MCF 10A (cell line): ENCODE results near the gene MORN1. TPM values are rescaled to one million over a fixed set of nuclear protein-coding genes. Genes with fewer than 3 reads are reported as not detected.

ENCODE experiments used
- BruUV-seq: library from RNA; stranded (reverse); fragments of 400-500 nt; replicated peaks from 2 replicates; lab custom pipeline; 2021; lab: Mats Ljungman, UMichigan
- CTCF ChIA-PET: fragments of 300-600 bp; sonication (Branson Sonifier 250); formaldehyde crosslinking; extraction: SDS; loops from one replicate; lab custom pipeline; 2021; ENCODE audit warnings: antibody characterized with exemption, inconsistent platforms; lab: Yijun Ruan, JAX
- POLR2A ChIA-PET: fragments of 300-600, 350-650 bp; sonication (Branson Sonifier 250); formaldehyde crosslinking; extraction: SDS; loops from one replicate; lab custom pipeline; 2020; ENCODE audit warnings: antibody characterized with exemption, inconsistent platforms; lab: Yijun Ruan, JAX
- DNase-seq: peaks from one replicate; pipeline ENCODE4 v3.0.0-alpha.2; 2018; ENCODE audit not compliant: unreplicated experiment
- H3K27ac Mint-ChIP-seq: one replicate; pipeline ENCODE4 v1.8.0; 2022; ENCODE audit warnings: mild to moderate bottlenecking, low read depth, mixed read lengths; ENCODE audit not compliant: unreplicated experiment
- H3K27me3 Mint-ChIP-seq: one replicate; pipeline ENCODE4 v1.8.0; 2022; ENCODE audit warnings: mixed read lengths; ENCODE audit not compliant: insufficient read depth, unreplicated experiment
- H3K36me3 Mint-ChIP-seq: one replicate; pipeline ENCODE4 v1.8.0; 2022; ENCODE audit warnings: mild to moderate bottlenecking, moderate library complexity, mixed read lengths; ENCODE audit not compliant: insufficient read depth, unreplicated experiment
- H3K4me1 Mint-ChIP-seq: one replicate; pipeline ENCODE4 v1.8.0; 2022; ENCODE audit warnings: mixed read lengths; ENCODE audit not compliant: insufficient read depth, unreplicated experiment
- H3K4me3 Mint-ChIP-seq: one replicate; pipeline ENCODE4 v1.8.0; 2022; ENCODE audit warnings: mild to moderate bottlenecking, moderate library complexity, mixed read lengths; ENCODE audit not compliant: unreplicated experiment
- H3K9me3 Mint-ChIP-seq: one replicate; pipeline ENCODE4 v1.8.0; 2022; ENCODE audit warnings: mixed read lengths; ENCODE audit not compliant: unreplicated experiment
- intact Hi-C: fragments of 100-400 bp; cut with micrococcal nuclease; formaldehyde crosslinking; loops from 2 replicates; pipeline ENCODE4 v1.14.1; 2022
- total RNA-seq: library from RNA; stranded (reverse); gene quantifications from 2 replicates; pipeline ENCODE4 v1.2.3, GENCODE V29; 2022
- TF ChIP-seq, protein P1 (sequence below): fragments of 200-600 bp; IDR thresholded peaks from one replicate; pipeline ENCODE4 v1.8.0; 2022; ENCODE audit warnings: antibody characterized with exemption, mild to moderate bottlenecking; ENCODE audit not compliant: unreplicated experiment

MORN1 gene
- total RNA-seq, 1 experiment from 2014 or later, result 19.4 TPM

DNA sequence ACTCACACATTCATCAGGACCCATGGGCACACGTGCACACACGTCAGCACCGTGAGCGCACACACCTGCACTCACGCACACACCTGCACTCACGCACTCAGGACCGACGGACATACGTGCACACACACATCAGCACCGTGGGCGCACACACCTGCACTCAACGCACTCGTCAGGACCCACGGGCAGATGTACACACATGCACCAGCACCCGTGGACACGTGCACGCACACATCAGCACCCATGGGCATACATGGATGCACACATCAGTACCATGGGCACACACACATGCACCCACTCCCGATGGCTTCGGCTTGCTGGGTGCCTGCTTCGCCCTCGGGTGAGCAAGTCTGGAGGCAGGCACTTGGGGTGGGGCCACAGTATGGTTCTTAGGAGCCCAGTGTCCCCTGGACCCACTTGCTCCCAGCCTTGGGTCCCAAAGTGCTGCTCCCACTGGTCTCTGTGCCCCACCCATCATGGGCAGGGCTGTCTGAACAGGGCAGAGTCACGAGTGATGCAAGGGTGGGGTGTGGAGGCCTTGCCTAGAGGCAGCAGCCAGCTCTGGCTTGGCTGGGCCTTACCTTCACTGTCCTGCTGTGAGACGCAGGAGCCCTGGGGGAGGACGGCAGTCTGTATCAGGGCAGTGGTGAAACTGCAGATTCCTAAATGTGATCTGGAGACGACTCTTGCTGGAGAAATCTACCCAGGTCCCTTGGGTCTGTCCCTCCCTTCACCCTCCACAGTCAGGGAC lies 113.4 kb downstream of the MORN1 start:
- Mint-ChIP-seq H3K4me3 (no peak overlapping the region), H3K27ac (peak overlapping the region; percentile 16), H3K36me3 (peaks cover 9% of the 10 kb centered on the region), H3K9me3 (no peaks in the 10 kb centered on the region), H3K27me3 (no peaks in the 10 kb centered on the region), H3K4me1 (peaks cover 19% of the 10 kb centered on the region)
- intact Hi-C loops, result loop anchor here (5.0 kb wide), 1 partner anchor 46 kb away; no protein-coding TSS in a partner anchor
- DNase-seq, result no peak
- POLR2A ChIA-PET, result no interaction called here
- BruUV-seq, result no TSS peak
- TF ChIP-seq, protein P1, sequence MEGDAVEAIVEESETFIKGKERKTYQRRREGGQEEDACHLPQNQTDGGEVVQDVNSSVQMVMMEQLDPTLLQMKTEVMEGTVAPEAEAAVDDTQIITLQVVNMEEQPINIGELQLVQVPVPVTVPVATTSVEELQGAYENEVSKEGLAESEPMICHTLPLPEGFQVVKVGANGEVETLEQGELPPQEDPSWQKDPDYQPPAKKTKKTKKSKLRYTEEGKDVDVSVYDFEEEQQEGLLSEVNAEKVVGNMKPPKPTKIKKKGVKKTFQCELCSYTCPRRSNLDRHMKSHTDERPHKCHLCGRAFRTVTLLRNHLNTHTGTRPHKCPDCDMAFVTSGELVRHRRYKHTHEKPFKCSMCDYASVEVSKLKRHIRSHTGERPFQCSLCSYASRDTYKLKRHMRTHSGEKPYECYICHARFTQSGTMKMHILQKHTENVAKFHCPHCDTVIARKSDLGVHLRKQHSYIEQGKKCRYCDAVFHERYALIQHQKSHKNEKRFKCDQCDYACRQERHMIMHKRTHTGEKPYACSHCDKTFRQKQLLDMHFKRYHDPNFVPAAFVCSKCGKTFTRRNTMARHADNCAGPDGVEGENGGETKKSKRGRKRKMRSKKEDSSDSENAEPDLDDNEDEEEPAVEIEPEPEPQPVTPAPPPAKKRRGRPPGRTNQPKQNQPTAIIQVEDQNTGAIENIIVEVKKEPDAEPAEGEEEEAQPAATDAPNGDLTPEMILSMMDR, result no peak
- CTCF ChIA-PET, result no interaction called here

DNA sequence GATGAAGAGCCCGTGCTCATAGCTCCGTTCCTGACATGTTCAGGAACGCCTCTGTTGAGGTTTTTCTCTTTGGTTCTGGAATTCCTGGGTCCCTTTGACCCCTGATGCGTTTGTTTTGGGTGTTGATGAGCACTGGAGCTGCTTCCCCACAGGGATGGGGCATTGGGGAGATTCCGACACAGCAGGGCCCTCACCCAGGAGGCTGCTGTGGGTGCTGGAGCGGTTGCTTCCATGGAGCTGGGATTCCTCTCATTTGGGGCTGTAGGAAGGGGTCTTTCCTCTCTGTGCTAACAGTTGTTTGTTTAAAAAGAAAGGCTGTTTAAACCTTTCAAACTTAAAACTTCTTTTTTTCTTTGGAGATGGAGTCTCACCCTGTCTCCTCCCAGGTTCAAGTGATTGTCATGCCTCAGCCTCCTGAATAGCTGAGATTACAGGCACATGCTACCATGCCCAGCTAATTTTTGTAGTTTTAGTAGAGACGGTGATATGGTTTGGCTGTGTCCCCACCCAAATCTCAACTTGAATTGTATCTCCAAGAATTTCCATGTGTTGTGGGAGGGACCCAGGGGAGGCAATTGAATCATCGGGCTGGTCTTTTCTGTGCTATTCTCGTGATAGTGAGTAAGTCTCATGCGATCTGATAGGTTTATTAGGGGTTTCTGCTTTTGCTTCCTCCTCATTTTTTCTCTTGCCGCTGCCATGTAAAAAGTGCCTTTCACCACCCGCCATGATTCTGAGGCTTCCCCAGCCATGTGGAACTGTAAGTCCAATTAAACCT lies 114.4 kb downstream of the MORN1 start:
- H3K27me3 Mint-ChIP-seq, result no peaks in the 10 kb centered on the region
- peak overlapping the region; percentile 16 for H3K27ac Mint-ChIP-seq
- peaks cover 19% of the 10 kb centered on the region for H3K4me1 Mint-ChIP-seq
- no peaks in the 10 kb centered on the region for H3K9me3 Mint-ChIP-seq
- ChIA-PET POLR2A (interaction anchor here (0.6 kb wide), 1 partner anchor 66 kb away, joined by 3 read pairs; no protein-coding TSS in a partner anchor), CTCF (interaction anchor here (0.6 to 1.0 kb wide), 2 partner anchors 78 to 138 kb away, joined by 3 read pairs; no protein-coding TSS in a partner anchor)
- TF ChIP-seq, protein P1, result no peak
- BruUV-seq, result no TSS peak
- DNase-seq, result no peak
- H3K4me3 Mint-ChIP-seq, result no peak overlapping the region
- intact Hi-C loops, result loop anchor here (5.0 kb wide), 1 partner anchor 45 kb away; no protein-coding TSS in a partner anchor
- peaks cover 9% of the 10 kb centered on the region for H3K36me3 Mint-ChIP-seq

DNA sequence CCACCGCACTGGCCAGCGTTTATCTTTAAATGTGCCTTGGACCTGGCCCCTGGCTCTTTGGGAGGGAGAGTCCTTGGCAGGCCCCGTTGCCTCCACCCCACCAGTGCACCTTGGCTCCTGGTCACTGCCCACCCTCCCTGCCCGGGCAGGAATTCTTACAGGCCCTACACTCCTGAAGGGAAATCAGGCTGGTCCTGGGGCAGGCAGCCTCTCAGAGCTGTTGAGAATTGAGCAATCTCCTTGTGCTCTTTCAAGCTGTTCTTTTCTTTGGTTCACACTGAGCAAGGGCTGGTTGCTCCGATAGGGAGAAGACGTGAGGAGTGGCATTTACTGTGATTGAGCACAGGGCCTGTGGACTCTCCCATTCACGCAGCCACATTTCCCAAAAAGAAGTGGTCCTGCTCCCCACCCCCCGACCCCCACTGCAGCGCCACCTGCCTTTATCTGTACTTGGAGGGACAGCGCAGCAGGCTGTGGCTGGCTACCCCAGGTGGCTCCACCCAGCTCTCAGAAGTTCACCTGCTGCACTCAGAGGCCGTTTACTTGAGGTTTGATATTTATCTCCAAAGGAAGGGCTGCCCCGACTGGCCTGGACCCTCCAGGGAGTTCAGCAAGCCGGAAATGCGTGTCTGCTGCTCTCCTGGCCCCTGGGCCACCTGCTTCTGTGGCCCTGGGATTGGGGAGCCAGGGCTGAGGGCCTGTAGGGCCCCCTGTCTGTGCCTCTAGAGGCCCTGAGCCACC lies 115.4 kb downstream of the MORN1 start:
- BruUV-seq, result no TSS peak
- H3K9me3 Mint-ChIP-seq, result no peaks in the 10 kb centered on the region

More for the DNA sequence above, 115.4 kb downstream of the MORN1 start:
- Mint-ChIP-seq H3K27me3 (no peaks in the 10 kb centered on the region), H3K36me3 (peaks cover 9% of the 10 kb centered on the region), H3K4me3 (no peak overlapping the region), H3K27ac (no peak overlapping the region), H3K4me1 (peaks cover 19% of the 10 kb centered on the region)
- no peak for DNase-seq
- CTCF ChIA-PET, result interaction anchor here (1.0 kb wide), 1 partner anchor 137 kb away, joined by 3 read pairs; no protein-coding TSS in a partner anchor
- POLR2A ChIA-PET, result no interaction called here
- intact Hi-C loops, result loop anchor here (5.0 kb wide), 1 partner anchor 44 kb away; no protein-coding TSS in a partner anchor
- TF ChIP-seq, protein P1, result no peak
